Stimulated activated CD8-positive, alpha-beta memory T cell treated with anti-CD3 and anti-CD28 coated beads, Interleukin-7, amount 100 ng/mL, for 24 hours (primary cell): ENCODE results near the gene GPR83.
"Not testable (repeated sequence)": the region's sequence is repeated elsewhere in the genome, so short reads cannot be mapped to it uniquely, and the experiment has no call there.

ENCODE experiments used
- DNase-seq: peaks from one replicate; pipeline ENCODE4 v3.0.0-alpha.2; 2020; ENCODE audit warnings: low read depth

The GPR83 gene

GRCh38 chr11:94370576-94370975 lies 30.6 kb downstream of the GPR83 start:
- not testable (repeated sequence) for DNase-seq

DNA sequence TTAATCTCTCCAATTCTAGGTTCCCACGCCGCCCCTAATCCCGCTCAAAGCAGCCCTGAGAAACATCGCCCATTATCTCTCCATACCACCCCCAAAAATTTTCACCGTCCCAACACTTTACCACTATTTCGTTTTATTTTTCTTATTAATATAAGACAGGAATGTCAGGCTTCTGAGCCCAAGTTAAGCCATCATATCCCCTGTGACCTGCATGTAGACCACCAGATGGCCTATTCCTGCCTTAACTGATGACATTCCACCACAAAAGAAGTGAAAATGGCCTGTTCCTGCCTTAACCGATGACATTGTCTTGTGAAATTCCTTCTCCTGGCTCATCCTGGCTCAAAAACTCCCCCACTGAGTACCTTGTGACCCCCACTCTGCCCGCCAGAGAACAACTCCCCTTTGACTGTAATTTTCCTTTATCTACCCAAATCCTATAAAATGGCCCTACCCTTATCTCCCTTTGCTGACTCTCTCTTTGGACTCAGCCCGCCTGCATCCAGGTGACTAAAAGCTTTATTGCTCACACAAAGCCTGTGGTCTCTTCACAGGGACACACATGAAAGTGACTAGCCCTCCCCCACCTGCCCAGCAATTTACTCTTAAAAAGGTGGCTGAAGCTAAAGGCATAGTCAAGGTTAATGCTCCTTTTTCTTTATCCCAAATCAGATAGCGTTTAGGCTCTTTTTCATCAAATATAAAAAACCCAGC lies 50.2 kb downstream of the GPR83 start:
- DNase-seq: not testable (repeated sequence)

DNA sequence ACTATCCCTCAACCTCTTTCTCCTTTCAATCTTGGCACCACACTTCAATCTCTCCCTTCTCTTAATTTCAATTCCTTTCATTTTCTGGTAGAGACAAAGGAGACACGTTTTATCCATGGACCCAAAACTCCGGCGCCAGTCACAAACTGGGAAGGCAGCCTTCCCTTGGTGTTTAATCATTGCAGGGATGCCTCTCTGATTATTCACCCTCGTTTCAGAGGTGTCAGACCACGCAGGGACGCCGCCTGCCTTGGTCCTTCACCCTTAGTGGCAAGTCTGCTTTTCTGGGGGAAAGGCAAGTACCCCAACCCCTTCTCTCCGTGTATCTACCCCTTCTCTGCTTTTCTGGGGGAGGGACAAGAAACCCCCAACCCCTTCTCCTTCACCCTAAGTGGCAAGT lies 54.9 kb downstream of the GPR83 start:
- DNase-seq: not testable (repeated sequence)

DNA sequence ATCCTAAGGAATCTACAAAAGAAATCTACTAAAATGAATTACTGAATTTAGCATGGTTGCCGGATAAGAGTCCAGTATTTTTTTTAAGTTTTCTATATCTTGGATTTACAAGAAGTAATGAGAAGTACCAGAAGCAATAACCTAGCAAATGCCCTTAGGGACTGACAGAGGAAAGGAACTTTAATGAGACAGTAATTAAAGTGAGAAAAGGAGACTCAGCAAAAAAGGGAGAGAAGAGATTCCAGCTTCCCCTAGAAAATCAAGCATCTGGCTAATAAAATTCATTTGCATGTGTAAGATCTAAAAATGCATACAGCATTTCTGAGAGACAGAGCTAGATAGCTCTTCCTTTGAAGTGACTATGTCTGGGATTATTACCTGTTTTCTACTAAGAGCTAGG lies 57.7 kb downstream of the GPR83 start:
- no peak for DNase-seq

GRCh38 chr11:94342250-94342649 lies 59.0 kb downstream of the GPR83 start:
- no peak for DNase-seq

- no peak for DNase-seq
Measured at GRCh38 chr11:94338651-94339050, 62.6 kb downstream of the GPR83 start.

DNA sequence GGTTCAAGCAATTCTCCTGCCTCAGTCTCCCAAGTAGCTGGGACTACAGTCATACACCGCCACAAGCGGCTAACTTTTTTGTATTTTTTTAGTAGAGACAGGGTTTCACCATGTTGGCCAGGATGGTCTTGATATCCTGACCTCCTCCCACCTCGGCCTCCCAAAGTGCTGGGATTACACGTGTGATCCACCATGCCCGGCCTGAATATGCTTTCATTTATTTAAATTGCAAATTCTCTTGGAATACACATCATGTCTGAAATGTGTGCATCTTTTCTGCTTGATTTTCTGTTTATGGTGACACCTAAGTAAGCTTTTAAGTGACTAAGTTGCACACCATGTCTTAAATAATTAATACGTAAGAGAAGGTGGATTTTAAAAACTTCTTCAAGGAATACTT lies 65.2 kb downstream of the GPR83 start:
- DNase-seq: no peak

GRCh38 chr11:94332814-94333213 lies 68.4 kb downstream of the GPR83 start:
- DNase-seq: no peak

- no peak for DNase-seq
Measured at GRCh38 chr11:94330789-94331188, 70.4 kb downstream of the GPR83 start.

DNA sequence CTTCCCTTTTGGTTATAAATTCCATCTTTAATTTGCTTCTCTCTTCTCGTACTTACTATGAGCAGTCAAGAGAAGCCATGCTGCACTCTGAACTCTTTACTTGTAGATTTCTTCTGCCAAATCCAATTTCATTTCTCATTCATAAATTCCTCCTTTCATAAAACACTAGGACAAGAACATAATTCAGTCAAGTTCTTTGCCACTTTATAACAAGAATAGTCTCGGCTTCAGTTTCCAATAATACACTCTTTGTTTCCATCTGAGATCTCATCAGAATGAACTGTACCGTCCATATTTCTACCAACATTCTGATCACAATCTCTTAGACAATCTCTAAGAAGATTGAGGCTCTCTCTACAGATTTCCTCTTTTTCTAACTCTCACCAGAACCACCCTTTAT lies 71.7 kb downstream of the GPR83 start:
- no peak for DNase-seq

DNA sequence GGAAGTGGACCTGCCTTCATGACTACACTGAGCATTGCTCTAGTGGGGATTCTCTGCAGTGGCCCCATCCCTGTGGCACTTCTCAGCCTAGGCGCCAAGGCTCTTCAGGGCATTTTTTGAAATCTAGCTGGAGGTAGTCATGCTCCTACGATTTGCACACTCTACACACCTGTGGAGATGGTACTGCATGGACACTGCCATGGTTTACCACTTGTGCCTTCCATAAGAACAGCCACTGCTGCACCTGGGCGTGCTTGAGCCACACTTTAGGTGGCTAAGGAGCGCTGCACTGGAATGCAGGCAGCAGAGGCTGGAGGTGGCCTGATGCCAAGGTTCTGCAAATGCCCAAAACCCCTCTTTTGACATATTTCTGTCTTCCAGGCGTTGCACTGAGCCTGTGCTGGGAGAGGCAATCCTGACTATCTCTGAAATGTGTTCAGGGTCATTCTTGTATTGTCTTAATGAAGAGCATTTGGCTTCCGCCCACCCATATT lies 72.6 kb downstream of the GPR83 start:
- DNase-seq: no peak
